Measurements from ENCODE around the gene TSPAN11. TPM values are rescaled to one million over a fixed set of nuclear protein-coding genes. Genes with fewer than 3 reads are reported as not detected.

The TSPAN11 gene
- total and polyA plus RNA-seq, 5 donors from 2014 or later, result not detected

DNA sequence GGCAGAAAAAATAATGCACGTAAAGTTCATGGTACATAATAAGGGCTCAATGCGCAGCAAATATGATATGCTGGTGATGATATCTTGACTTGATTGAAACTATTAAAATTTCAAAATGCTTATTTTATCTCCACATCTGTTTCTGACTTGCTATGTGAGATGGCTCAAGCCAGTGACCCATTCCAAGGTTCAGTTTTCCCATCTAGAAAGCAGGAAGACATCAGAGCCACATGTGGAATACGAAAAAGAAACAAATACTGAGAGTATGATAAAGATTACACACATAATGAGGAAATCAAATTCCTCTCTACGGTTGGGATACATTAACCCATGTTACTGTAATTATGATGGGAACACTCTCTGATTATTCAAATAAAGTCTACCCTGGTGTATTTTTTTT, 24.0 kb upstream of the TSPAN11 start:
- H3K27me3 ChIP-seq (ENCODE audit: control insufficient read depth, insufficient read depth, low read length), result no peaks in the 10 kb centered on the region
- no peak for ATAC-seq (ENCODE audit: low read depth in 2 of 2)
- no peak overlapping the region for H3K27ac ChIP-seq (ENCODE audit: insufficient read depth, low read length, poor library complexity, severe bottlenecking)
- H3K36me3 ChIP-seq (ENCODE audit: control insufficient read depth, insufficient read depth, low read length), result no peaks in the 10 kb centered on the region
- H3K4me3 Mint-ChIP-seq, result no peak overlapping the region
- no peaks in the 10 kb centered on the region for H3K36me3 Mint-ChIP-seq
- peaks cover 7% of the 10 kb centered on the region for H3K27me3 Mint-ChIP-seq
- H3K27ac Mint-ChIP-seq, result no peak overlapping the region
- no peak for DNase-seq
- H3K9me3 ChIP-seq (ENCODE audit: control insufficient read depth in 2 of 2, low read length in 2 of 2), result no peaks in the 10 kb centered on the region
- H3K4me1 Mint-ChIP-seq, result no peaks in the 10 kb centered on the region
- H3K4me1 ChIP-seq (ENCODE audit: control insufficient read depth, insufficient read depth, low read length, poor library complexity, severe bottlenecking), result no peaks in the 10 kb centered on the region
- no peaks in the 10 kb centered on the region for H3K9me3 Mint-ChIP-seq
- no peak overlapping the region for H3K4me3 ChIP-seq (ENCODE audit: low read depth, low read length)

DNA sequence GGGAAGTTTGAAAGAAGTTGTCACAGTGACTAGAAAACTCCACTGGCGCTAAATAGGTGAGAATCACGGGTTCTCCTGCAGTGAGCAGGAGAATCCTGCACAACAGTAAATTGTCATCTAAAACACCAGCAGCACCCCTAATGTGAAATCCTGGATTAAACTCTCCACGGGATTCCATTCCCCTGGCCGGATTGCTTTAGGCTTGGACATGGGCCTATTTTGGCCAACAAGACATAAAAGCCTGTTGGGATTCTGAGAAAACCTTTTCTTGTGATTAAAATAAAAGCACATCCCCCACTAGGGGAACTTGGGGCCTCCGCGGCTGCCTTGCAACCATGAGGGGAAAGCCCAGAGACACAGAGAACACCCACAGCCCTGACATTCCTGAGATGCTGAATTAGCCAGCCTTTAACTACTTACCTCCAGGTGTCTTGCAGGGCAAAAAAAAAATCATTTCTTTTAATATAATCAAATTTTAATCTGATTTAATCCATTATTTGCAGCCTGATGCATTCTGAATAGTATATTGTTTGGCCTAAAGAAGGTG, 21.0 kb upstream of the TSPAN11 start:
- H3K36me3 Mint-ChIP-seq, result no peaks in the 10 kb centered on the region
- H3K27ac ChIP-seq (ENCODE audit: insufficient read depth, low read length, poor library complexity, severe bottlenecking), result no peak overlapping the region
- H3K27me3 ChIP-seq (ENCODE audit: control insufficient read depth, insufficient read depth, low read length), result no peaks in the 10 kb centered on the region
- no peak overlapping the region for H3K4me3 ChIP-seq (ENCODE audit: low read depth, low read length)
- peaks cover 0 to 3% (median 0%) of the 10 kb centered on the region in 7 donors for H3K9me3 Mint-ChIP-seq
- H3K9me3 ChIP-seq (ENCODE audit: control insufficient read depth in 2 of 2, low read length in 2 of 2), result no peaks in the 10 kb centered on the region
- no peaks in the 10 kb centered on the region for H3K36me3 ChIP-seq (ENCODE audit: control insufficient read depth, insufficient read depth, low read length)
- no peak overlapping the region for H3K4me3 Mint-ChIP-seq
- H3K27me3 Mint-ChIP-seq, result peaks cover 3% of the 10 kb centered on the region
- no peaks in the 10 kb centered on the region for H3K4me1 ChIP-seq (ENCODE audit: control insufficient read depth, insufficient read depth, low read length, poor library complexity, severe bottlenecking)
- H3K4me1 Mint-ChIP-seq, result no peaks in the 10 kb centered on the region
- no peak for DNase-seq
- H3K27ac Mint-ChIP-seq, result no peak overlapping the region
- no peak for ATAC-seq (ENCODE audit: low read depth in 2 of 2)

DNA sequence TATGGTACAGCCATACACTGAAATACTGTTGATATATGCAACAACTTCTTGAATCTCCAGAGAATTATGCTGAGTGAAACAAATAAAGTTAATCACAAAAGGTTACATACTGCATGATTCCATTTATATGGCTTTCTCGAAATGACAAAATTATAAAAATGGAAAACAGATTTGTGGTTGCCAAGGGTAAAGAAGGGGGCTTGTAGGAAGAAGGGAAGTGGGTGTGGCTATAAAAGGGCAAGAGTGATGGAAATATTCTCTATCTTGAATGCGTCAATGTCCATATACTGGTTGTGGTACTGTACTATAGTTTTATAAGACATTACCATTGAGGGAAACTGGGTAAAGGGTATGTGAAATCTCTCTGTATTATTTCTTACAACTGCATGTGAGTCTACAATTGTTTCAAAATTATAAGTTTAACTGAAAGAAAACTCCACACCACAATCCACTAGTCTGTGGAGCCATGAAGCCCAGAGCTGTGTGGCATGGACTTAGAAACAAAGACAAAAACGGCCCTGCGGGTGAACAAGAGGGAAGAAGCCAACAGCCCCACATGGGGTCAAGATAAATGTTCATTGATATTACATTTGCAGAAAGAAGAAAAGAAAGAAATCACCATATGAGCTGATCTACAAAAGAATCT, 18.3 kb upstream of the TSPAN11 start:
- Histone ChIP-seq H3K27ac (ENCODE audit: insufficient read depth, low read length, poor library complexity, severe bottlenecking) (no peak overlapping the region), H3K27me3 (ENCODE audit: control insufficient read depth, insufficient read depth, low read length) (no peaks in the 10 kb centered on the region), H3K4me1 (ENCODE audit: control insufficient read depth, insufficient read depth, low read length, poor library complexity, severe bottlenecking) (no peaks in the 10 kb centered on the region), H3K9me3 (ENCODE audit: control insufficient read depth in 2 of 2, low read length in 2 of 2) (no peaks in the 10 kb centered on the region), H3K4me3 (ENCODE audit: low read depth, low read length) (no peak overlapping the region), H3K36me3 (ENCODE audit: control insufficient read depth, insufficient read depth, low read length) (no peaks in the 10 kb centered on the region)
- Mint-ChIP-seq H3K4me3 (no peak overlapping the region), H3K27me3 (peaks cover 3% of the 10 kb centered on the region), H3K36me3 (no peaks in the 10 kb centered on the region), H3K27ac (no peak overlapping the region), H3K9me3 (peaks cover 0 to 3% (median 0%) of the 10 kb centered on the region in 7 donors), H3K4me1 (no peaks in the 10 kb centered on the region)
- DNase-seq (no peak), ATAC-seq (ENCODE audit: low read depth in 2 of 2) (no peak)

DNA sequence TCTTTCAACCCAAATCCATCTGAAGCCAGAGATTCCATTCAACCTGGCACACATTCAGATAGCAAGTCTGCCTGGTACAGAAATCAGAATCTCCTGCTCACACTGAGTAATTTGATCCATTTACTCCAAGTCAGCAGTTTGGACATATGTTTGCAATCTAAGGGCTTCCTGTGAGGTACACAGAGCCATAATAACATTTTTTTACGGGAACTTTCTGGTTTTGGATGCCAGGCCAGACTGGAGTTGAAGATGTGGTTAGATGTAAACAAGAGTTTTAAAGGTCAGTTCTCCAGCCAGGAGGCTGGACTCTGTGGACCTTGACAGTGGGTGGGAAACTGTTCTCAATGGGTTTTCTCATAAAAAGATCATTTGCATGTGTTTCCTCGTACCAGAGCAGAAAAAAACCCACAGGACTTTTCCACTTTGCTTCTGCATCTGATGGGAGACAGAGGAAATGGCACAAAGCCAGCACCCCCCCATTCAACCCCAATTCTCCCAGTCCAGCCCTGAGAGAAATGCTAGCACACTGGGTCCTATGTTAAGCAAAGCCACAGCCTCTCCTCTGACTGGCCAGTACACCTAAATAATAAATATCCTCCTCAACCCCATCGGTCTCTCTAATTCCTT, 17.7 kb upstream of the TSPAN11 start:
- no peak overlapping the region for H3K4me3 ChIP-seq (ENCODE audit: low read depth, low read length)
- no peak for ATAC-seq (ENCODE audit: low read depth in 2 of 2)
- no peaks in the 10 kb centered on the region for H3K27me3 ChIP-seq (ENCODE audit: control insufficient read depth, insufficient read depth, low read length)
- Mint-ChIP-seq H3K36me3 (no peaks in the 10 kb centered on the region), H3K9me3 (peaks cover 0 to 3% (median 0%) of the 10 kb centered on the region in 7 donors), H3K27me3 (peaks cover 7% of the 10 kb centered on the region), H3K4me1 (no peaks in the 10 kb centered on the region), H3K4me3 (no peak overlapping the region), H3K27ac (no peak overlapping the region)
- no peak for DNase-seq
- no peaks in the 10 kb centered on the region for H3K36me3 ChIP-seq (ENCODE audit: control insufficient read depth, insufficient read depth, low read length)
- no peaks in the 10 kb centered on the region for H3K9me3 ChIP-seq (ENCODE audit: control insufficient read depth in 2 of 2, low read length in 2 of 2)
- H3K4me1 ChIP-seq (ENCODE audit: control insufficient read depth, insufficient read depth, low read length, poor library complexity, severe bottlenecking), result no peaks in the 10 kb centered on the region
- no peak overlapping the region for H3K27ac ChIP-seq (ENCODE audit: insufficient read depth, low read length, poor library complexity, severe bottlenecking)

DNA sequence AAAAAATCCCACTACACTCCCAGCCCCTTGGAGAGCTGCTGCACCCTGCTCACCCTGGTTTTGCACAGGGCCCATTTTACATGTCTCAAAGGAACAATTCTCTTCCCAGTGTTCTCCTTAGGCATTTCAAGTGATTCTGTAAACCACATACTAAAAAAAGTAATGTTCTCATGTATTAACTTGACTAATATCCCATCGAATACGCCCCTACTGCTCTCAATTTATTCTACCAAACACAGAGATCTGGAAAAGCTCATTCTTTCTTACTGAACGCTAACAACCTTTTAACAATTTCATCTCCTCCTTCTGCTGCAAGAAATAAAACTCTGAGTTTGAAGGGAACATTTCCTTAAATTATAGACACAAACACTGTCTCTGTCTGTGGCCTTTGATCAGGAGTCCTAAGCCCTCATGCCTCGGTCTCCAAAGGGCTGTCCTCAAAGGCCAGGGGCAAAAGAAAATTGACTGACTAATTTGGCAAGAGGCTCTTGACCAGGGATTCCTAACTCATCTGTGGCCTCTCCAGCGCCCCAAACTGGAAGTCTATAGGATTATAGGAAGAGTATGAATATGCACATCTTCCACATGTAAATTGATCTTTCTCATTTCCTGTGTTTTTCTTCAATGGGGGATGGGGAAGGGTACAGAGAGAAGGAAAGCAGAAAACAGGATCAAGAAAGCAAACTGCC, 17.1 kb upstream of the TSPAN11 start:
- Mint-ChIP-seq H3K27ac (no peak overlapping the region), H3K36me3 (no peaks in the 10 kb centered on the region), H3K4me1 (no peaks in the 10 kb centered on the region), H3K27me3 (peaks cover 11% of the 10 kb centered on the region), H3K4me3 (no peak overlapping the region), H3K9me3 (peaks cover 0 to 3% (median 0%) of the 10 kb centered on the region in 7 donors)
- DNase-seq, result no peak
- H3K4me1 ChIP-seq (ENCODE audit: control insufficient read depth, insufficient read depth, low read length, poor library complexity, severe bottlenecking), result no peaks in the 10 kb centered on the region
- H3K36me3 ChIP-seq (ENCODE audit: control insufficient read depth, insufficient read depth, low read length), result no peaks in the 10 kb centered on the region
- H3K4me3 ChIP-seq (ENCODE audit: low read depth, low read length), result no peak overlapping the region
- H3K27ac ChIP-seq (ENCODE audit: insufficient read depth, low read length, poor library complexity, severe bottlenecking), result no peak overlapping the region
- H3K9me3 ChIP-seq (ENCODE audit: control insufficient read depth in 2 of 2, low read length in 2 of 2), result no peaks in the 10 kb centered on the region
- H3K27me3 ChIP-seq (ENCODE audit: control insufficient read depth, insufficient read depth, low read length), result no peaks in the 10 kb centered on the region
- ATAC-seq (ENCODE audit: low read depth in 2 of 2), result no peak

DNA sequence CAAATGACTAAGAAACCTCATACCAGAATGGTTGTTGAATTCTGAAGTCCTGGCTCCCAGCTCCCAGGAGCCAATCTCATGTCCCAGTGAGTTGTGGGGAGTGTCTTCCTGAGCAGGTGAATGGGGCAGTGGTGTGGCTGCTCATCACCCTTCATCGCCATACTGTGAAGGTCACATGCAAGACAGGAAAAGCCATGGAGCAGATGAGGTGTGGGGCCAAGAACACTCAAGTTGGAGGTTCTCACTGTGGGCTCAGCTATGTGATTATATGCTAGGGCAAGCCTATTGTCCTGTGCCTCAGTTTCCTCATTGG, 16.6 kb upstream of the TSPAN11 start:
- Histone ChIP-seq H3K4me1 (ENCODE audit: control insufficient read depth, insufficient read depth, low read length, poor library complexity, severe bottlenecking) (no peaks in the 10 kb centered on the region), H3K9me3 (ENCODE audit: control insufficient read depth in 2 of 2, low read length in 2 of 2) (no peaks in the 10 kb centered on the region), H3K36me3 (ENCODE audit: control insufficient read depth, insufficient read depth, low read length) (no peaks in the 10 kb centered on the region), H3K27ac (ENCODE audit: insufficient read depth, low read length, poor library complexity, severe bottlenecking) (no peak overlapping the region), H3K27me3 (ENCODE audit: control insufficient read depth, insufficient read depth, low read length) (no peaks in the 10 kb centered on the region), H3K4me3 (ENCODE audit: low read depth, low read length) (no peak overlapping the region)
- Mint-ChIP-seq H3K27ac (no peak overlapping the region), H3K36me3 (no peaks in the 10 kb centered on the region), H3K9me3 (peaks cover 0 to 3% (median 0%) of the 10 kb centered on the region in 7 donors), H3K27me3 (peaks cover 11% of the 10 kb centered on the region), H3K4me3 (no peak overlapping the region), H3K4me1 (no peaks in the 10 kb centered on the region)
- ATAC-seq (ENCODE audit: low read depth in 2 of 2) (no peak), DNase-seq (no peak)

DNA sequence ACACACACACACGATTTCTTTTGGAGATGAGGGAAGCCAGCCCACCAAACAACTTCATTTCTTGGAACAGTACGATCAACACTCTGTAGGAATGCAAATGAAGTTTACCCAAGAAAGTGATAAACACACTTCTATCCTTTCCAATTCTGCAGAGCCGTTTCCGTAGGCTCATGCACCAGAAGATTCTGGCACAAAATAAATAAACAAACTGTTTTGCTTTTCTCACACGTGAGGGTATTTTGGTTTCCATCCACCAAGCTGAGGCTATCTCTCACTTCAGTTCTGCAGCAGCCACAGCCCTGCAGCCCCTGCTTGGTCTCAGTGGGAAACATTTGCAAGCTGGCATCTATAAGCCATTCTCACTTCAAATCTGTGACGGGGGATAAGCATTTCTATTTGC, 15.3 kb upstream of the TSPAN11 start:
- no peaks in the 10 kb centered on the region for H3K36me3 Mint-ChIP-seq

More for the DNA sequence above, 15.3 kb upstream of the TSPAN11 start:
- Histone ChIP-seq H3K4me1 (ENCODE audit: control insufficient read depth, insufficient read depth, low read length, poor library complexity, severe bottlenecking) (no peaks in the 10 kb centered on the region), H3K27ac (ENCODE audit: insufficient read depth, low read length, poor library complexity, severe bottlenecking) (no peak overlapping the region), H3K9me3 (ENCODE audit: control insufficient read depth in 2 of 2, low read length in 2 of 2) (no peaks in the 10 kb centered on the region), H3K4me3 (ENCODE audit: low read depth, low read length) (no peak overlapping the region), H3K27me3 (ENCODE audit: control insufficient read depth, insufficient read depth, low read length) (no peaks in the 10 kb centered on the region), H3K36me3 (ENCODE audit: control insufficient read depth, insufficient read depth, low read length) (no peaks in the 10 kb centered on the region)
- H3K4me1 Mint-ChIP-seq, result no peaks in the 10 kb centered on the region
- peaks cover 11% of the 10 kb centered on the region for H3K27me3 Mint-ChIP-seq
- H3K4me3 Mint-ChIP-seq, result no peak overlapping the region
- ATAC-seq (ENCODE audit: low read depth in 2 of 2), result no peak
- peaks cover 0 to 3% (median 0%) of the 10 kb centered on the region in 7 donors for H3K9me3 Mint-ChIP-seq
- H3K27ac Mint-ChIP-seq, result no peak overlapping the region
- DNase-seq, result no peak
